ENCODE measurements around the gene BCL11B.

BCL11B gene

GRCh38 chr14:99268810-99269707, 2.9 kb downstream of the BCL11B start:
- no peak for DNase-seq (ENCODE audit: low read depth in 2 of 2)

- no peak for DNase-seq (ENCODE audit: low read depth in 2 of 2)
Observed at GRCh38 chr14:99267837-99268781, 3.9 kb downstream of the BCL11B start.

- no peak for DNase-seq (ENCODE audit: low read depth in 2 of 2)
Observed at GRCh38 chr14:99267381-99267780, 4.6 kb downstream of the BCL11B start.

GRCh38 chr14:99266181-99267178, 5.5 kb downstream of the BCL11B start:
- DNase-seq (ENCODE audit: low read depth in 2 of 2), result peak; percentile 83

GRCh38 chr14:99265571-99265970, 6.4 kb downstream of the BCL11B start:
- no peak for DNase-seq (ENCODE audit: low read depth in 2 of 2)

GRCh38 chr14:99264691-99265450, 7.1 kb downstream of the BCL11B start:
- no peak for DNase-seq (ENCODE audit: low read depth in 2 of 2)

GRCh38 chr14:99263564-99264330, 8.2 kb downstream of the BCL11B start:
- DNase-seq (ENCODE audit: low read depth in 2 of 2), result no peak

GRCh38 chr14:99262977-99263448, 9.0 kb downstream of the BCL11B start:
- DNase-seq (ENCODE audit: low read depth in 2 of 2), result no peak

GRCh38 chr14:99261912-99262787, 9.8 kb downstream of the BCL11B start:
- peak in 1 of 2 donors; percentile 53 for DNase-seq (ENCODE audit: low read depth in 2 of 2)

GRCh38 chr14:99260587-99261551, 11.1 kb downstream of the BCL11B start:
- no peak for DNase-seq (ENCODE audit: low read depth in 2 of 2)

- DNase-seq (ENCODE audit: low read depth in 2 of 2), result no peak
Observed at GRCh38 chr14:99260116-99260515, 11.9 kb downstream of the BCL11B start.

GRCh38 chr14:99258876-99259726, 12.9 kb downstream of the BCL11B start:
- DNase-seq (ENCODE audit: low read depth in 2 of 2), result no peak

GRCh38 chr14:99258341-99258861, 13.6 kb downstream of the BCL11B start:
- no peak for DNase-seq (ENCODE audit: low read depth in 2 of 2)

- DNase-seq (ENCODE audit: low read depth in 2 of 2), result no peak
Observed at GRCh38 chr14:99257673-99258221, 14.2 kb downstream of the BCL11B start.

GRCh38 chr14:99257122-99257672, 14.8 kb downstream of the BCL11B start:
- no peak for DNase-seq (ENCODE audit: low read depth in 2 of 2)

- DNase-seq (ENCODE audit: low read depth in 2 of 2), result no peak
Observed at GRCh38 chr14:99256483-99256874, 15.5 kb downstream of the BCL11B start.

Data from stimulated activated CD4-positive, alpha-beta T cell treated with anti-CD3 and anti-CD28 coated beads, Interleukin-4, amount 100 ng/mL, for 48 hours (primary cell).